Activated T-helper 17 cell treated with anti-CD3 and anti-CD28 coated beads, Interleukin-2, amount 50 U/mL, for 72 hours (primary cell): ENCODE data around the gene SDHAF4. TPM values are rescaled to one million over a fixed set of nuclear protein-coding genes. Genes with fewer than 3 reads are reported as not detected.
"Not testable (repeated sequence)": the region's sequence is repeated elsewhere in the genome, so short reads cannot be mapped to it uniquely, and the experiment has no call there.

Source experiments
- ATAC-seq: fragments of 150-1000 bp; cut with Tn5 transposase; replicated peaks from 2 replicates; pipeline ENCODE4 v1.10.0; 2021; ENCODE audit warnings: mild to moderate bottlenecking, moderate library complexity
- H3K27ac Mint-ChIP-seq: one replicate; pipeline ENCODE4 v1.8.0; 2022; ENCODE audit warnings: mixed read lengths
- H3K27me3 Mint-ChIP-seq: one replicate; pipeline ENCODE4 v1.8.0; 2022; ENCODE audit warnings: mixed read lengths
- H3K36me3 Mint-ChIP-seq: one replicate; pipeline ENCODE4 v1.8.0; 2022; ENCODE audit warnings: low read depth, mild to moderate bottlenecking, mixed read lengths
- H3K4me1 Mint-ChIP-seq: one replicate; pipeline ENCODE4 v1.8.0; 2022; ENCODE audit warnings: mixed read lengths
- H3K4me3 Mint-ChIP-seq: one replicate; pipeline ENCODE4 v1.8.0; 2022; ENCODE audit warnings: mild to moderate bottlenecking, mixed read lengths
- H3K9me3 Mint-ChIP-seq: one replicate; pipeline ENCODE4 v1.8.0; 2022; ENCODE audit warnings: mixed read lengths
- total RNA-seq, 2 donors: library from RNA; stranded (reverse); gene quantifications; one replicate each; pipeline ENCODE4 v1.2.3, GENCODE V29; 2022

The SDHAF4 gene
- total RNA-seq, 2 donors from 2014 or later, result 9.7 to 10.1 TPM

DNA sequence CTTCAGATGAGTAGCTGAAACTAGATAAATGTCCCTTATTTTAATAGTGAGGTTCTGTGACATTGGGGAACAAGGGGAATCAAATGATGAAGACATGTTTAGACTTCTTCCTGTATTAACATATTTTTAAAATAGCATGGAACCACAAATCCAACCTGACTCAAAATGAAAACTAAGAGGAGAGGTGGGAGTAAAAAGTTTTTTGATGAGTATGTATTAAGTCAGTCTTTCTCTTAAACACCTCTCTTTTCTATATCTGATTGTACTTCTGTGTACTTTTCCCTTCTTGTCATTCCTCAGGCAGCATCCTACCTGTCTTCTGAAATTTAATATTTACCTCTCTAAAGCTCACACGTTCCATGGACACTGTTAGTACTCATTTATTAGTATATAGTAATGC is 8.7 kb upstream of the SDHAF4 start:
- peak overlapping the region; percentile 66 for H3K27ac Mint-ChIP-seq
- no peaks in the 10 kb centered on the region for H3K27me3 Mint-ChIP-seq
- peaks cover 11% of the 10 kb centered on the region for H3K4me1 Mint-ChIP-seq
- no peaks in the 10 kb centered on the region for H3K36me3 Mint-ChIP-seq
- peak overlapping the region; percentile 48 for H3K4me3 Mint-ChIP-seq
- H3K9me3 Mint-ChIP-seq, result no peaks in the 10 kb centered on the region
- ATAC-seq, result peak; percentile 92

DNA sequence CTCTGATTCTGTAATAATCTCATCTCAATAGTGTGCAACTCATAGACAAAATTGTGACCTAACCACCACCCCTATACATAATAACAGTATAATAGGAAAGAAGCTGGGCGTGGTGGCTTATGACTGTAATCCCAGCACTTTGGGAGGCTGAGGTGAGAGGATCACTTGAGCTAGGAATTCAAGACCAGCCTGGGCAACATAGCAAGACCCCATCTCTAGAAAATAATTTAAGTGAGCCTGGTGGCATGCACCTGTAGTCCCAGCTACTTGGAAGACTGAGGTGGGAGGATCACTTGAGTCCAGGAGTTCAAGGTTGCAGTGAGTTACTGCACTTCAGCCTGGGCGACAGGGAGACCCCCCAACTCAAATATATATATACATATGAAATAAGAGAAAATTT is 4.3 kb upstream of the SDHAF4 start:
- H3K27ac Mint-ChIP-seq, H3K9me3 Mint-ChIP-seq, H3K36me3 Mint-ChIP-seq, H3K27me3 Mint-ChIP-seq, ATAC-seq, H3K4me3 Mint-ChIP-seq: not testable (repeated sequence)
- peaks cover 17% of the 10 kb centered on the region for H3K4me1 Mint-ChIP-seq

DNA sequence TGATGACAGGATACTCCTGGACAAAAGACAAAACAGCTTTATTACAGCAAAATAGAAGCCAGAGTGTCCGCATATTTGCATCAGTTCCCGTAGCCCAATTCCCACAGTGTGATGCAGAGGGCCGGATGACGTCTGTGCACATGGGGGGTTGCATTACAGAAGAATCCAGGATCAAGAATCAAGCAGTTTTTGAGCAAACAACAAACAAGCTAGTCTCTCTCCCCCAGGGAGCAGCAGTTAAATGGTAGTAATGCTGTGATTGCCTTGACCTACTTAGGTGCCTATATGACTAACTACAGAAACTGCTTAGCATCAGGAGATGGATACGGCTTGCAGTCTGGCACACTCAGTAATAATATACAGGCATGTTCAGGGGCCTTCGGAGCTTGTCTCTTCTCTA is 3.2 kb upstream of the SDHAF4 start:
- Mint-ChIP-seq H3K4me1 (peaks cover 7% of the 10 kb centered on the region), H3K9me3 (no peaks in the 10 kb centered on the region), H3K36me3 (no peaks in the 10 kb centered on the region), H3K27ac (no peak overlapping the region), H3K27me3 (no peaks in the 10 kb centered on the region), H3K4me3 (peak overlapping the region; percentile 9)
- ATAC-seq, result peak; percentile 67

- no peak overlapping the region for H3K4me3 Mint-ChIP-seq
- no peak overlapping the region for H3K27ac Mint-ChIP-seq
- no peaks in the 10 kb centered on the region for H3K9me3 Mint-ChIP-seq
Measured at GRCh38 chr6:70574643-70575042, 7.9 kb downstream of the SDHAF4 start.

DNA sequence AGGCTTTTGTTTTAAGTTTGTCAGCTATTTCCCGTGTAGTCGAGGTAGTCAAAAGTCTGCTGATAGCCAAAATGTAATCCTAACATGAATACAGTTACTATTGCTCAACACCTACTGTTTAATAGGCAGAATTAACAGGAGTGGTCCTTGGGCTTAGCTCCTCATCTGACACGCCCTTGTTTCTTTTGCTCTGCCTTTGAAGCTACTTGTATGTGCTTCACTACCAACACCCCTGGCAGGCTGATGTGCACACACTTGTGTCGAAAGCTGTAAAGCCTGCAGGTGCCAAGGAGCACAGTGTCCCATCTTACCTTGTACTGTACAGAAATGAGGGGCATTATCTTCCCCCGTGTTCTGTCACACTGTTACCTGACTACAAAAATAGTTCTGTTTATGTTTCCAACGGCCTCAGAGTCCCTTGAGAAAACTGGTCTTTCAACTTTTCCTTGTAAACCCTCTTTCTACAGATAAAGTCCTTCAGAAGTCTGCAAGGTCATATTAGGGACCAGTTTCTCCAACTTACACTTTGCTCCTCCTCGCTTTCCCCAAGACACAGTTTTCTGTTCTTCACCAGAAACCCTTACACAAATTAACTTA is 9.3 kb downstream of the SDHAF4 start:
- no peaks in the 10 kb centered on the region for H3K27me3 Mint-ChIP-seq
- no peaks in the 10 kb centered on the region for H3K9me3 Mint-ChIP-seq
- peaks cover 6% of the 10 kb centered on the region for H3K4me1 Mint-ChIP-seq
- no peak overlapping the region for H3K4me3 Mint-ChIP-seq
- no peak overlapping the region for H3K27ac Mint-ChIP-seq
- peaks cover 21% of the 10 kb centered on the region for H3K36me3 Mint-ChIP-seq
- no peak for ATAC-seq

More at GRCh38 chr6:70574643-70575042, 7.9 kb downstream of the SDHAF4 start:
- ATAC-seq, result no peak
- Mint-ChIP-seq H3K27me3 (no peaks in the 10 kb centered on the region), H3K4me1 (peaks cover 6% of the 10 kb centered on the region), H3K36me3 (peaks cover 9% of the 10 kb centered on the region)

DNA sequence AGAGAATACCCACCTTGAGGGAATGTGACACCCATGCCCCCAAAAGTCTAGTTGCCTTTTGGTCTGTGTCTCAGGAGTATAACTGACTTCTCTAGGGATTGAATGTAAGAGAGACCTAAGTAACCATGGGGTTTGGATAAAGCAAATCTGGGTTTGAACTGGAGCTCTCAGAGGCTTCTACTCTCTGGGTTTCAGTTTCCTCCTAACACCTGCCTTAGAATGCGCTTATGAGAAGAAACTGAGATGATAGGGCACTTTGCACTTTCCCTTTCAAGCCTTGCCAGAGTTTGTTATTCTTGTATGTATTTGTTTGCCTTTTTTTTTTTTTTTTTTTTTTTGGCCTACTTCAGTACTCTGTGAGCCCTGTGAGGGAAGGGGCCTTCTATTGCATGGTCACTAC is 19.4 kb downstream of the SDHAF4 start:
- ATAC-seq, result no peak

GRCh38 chr6:70590400-70590799 is 23.7 kb downstream of the SDHAF4 start:
- peak; percentile 42 for ATAC-seq
- H3K27ac Mint-ChIP-seq, result no peak overlapping the region

More for the DNA sequence above, 19.4 kb downstream of the SDHAF4 start:
- H3K4me1 Mint-ChIP-seq, result no peaks in the 10 kb centered on the region
- H3K27me3 Mint-ChIP-seq, result no peaks in the 10 kb centered on the region
- H3K36me3 Mint-ChIP-seq, result peaks cover 49% of the 10 kb centered on the region
- no peaks in the 10 kb centered on the region for H3K9me3 Mint-ChIP-seq
- H3K27ac Mint-ChIP-seq, result no peak overlapping the region
- no peak overlapping the region for H3K4me3 Mint-ChIP-seq

GRCh38 chr6:70592391-70593117 is 25.8 kb downstream of the SDHAF4 start:
- Mint-ChIP-seq H3K9me3 (peaks cover 5% of the 10 kb centered on the region), H3K4me3 (no peak overlapping the region), H3K27me3 (no peaks in the 10 kb centered on the region), H3K4me1 (no peaks in the 10 kb centered on the region), H3K27ac (no peak overlapping the region), H3K36me3 (no peaks in the 10 kb centered on the region)
- no peak for ATAC-seq

More at GRCh38 chr6:70590400-70590799, 23.7 kb downstream of the SDHAF4 start:
- H3K36me3 Mint-ChIP-seq, result peaks cover 10% of the 10 kb centered on the region
- H3K4me3 Mint-ChIP-seq, result no peak overlapping the region
- no peaks in the 10 kb centered on the region for H3K27me3 Mint-ChIP-seq
- peaks cover 5% of the 10 kb centered on the region for H3K9me3 Mint-ChIP-seq
- no peaks in the 10 kb centered on the region for H3K4me1 Mint-ChIP-seq

DNA sequence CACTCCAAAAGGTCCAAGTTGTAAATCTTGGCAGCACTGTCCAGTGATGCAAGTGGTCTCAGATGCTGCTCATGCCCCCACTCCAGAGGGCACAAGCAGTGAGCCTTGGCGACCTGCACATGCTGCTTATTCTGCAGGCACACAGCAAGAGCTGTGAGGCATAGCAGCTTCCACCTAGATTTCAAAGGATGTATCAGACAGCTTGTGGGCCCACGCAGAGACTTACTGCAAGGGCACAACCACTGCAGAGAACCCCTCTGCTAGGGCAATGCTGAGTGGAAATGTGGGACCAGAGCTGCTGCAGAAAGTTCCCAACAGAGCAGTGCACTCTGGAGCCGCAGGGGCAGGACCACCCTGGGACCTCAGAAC is 26.4 kb downstream of the SDHAF4 start:
- Mint-ChIP-seq H3K4me3 (no peak overlapping the region), H3K36me3 (no peaks in the 10 kb centered on the region), H3K9me3 (peaks cover 5% of the 10 kb centered on the region), H3K27me3 (no peaks in the 10 kb centered on the region), H3K4me1 (no peaks in the 10 kb centered on the region), H3K27ac (no peak overlapping the region)
- ATAC-seq, result no peak

GRCh38 chr6:70599187-70599586 is 32.5 kb downstream of the SDHAF4 start:
- H3K27ac Mint-ChIP-seq, result no peak overlapping the region
- H3K4me1 Mint-ChIP-seq, result no peaks in the 10 kb centered on the region
- H3K9me3 Mint-ChIP-seq, result peaks cover 1% of the 10 kb centered on the region
- H3K36me3 Mint-ChIP-seq, result no peaks in the 10 kb centered on the region
- no peaks in the 10 kb centered on the region for H3K27me3 Mint-ChIP-seq
- peak; percentile 91 for ATAC-seq
- no peak overlapping the region for H3K4me3 Mint-ChIP-seq

DNA sequence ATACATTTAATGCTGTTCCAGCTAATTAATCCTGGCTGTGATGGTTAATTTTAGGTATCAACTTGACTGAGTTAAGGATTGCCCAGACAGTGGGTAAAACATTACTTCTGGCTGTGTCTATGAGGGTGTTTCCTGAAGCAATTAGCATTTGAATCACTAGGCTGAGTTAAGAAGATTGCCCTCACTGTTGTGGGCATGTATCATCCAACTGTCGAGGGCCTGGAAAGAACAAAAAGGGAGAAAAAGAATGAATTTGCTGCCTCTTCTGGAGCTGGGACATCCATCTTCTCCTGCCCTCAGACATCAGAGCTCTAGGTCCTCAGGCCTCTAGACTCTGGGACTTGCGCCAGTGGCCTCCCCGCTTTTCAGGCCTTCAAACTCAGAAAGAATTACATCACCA is 34.3 kb downstream of the SDHAF4 start:
- Mint-ChIP-seq H3K9me3 (no peaks in the 10 kb centered on the region), H3K4me3 (no peak overlapping the region), H3K36me3 (no peaks in the 10 kb centered on the region), H3K4me1 (no peaks in the 10 kb centered on the region), H3K27ac (no peak overlapping the region), H3K27me3 (no peaks in the 10 kb centered on the region)
- no peak for ATAC-seq

GRCh38 chr6:70604254-70604653 is 37.5 kb downstream of the SDHAF4 start:
- no peak for ATAC-seq
- no peak overlapping the region for H3K27ac Mint-ChIP-seq
- no peaks in the 10 kb centered on the region for H3K9me3 Mint-ChIP-seq
- no peaks in the 10 kb centered on the region for H3K36me3 Mint-ChIP-seq
- no peak overlapping the region for H3K4me3 Mint-ChIP-seq
- no peaks in the 10 kb centered on the region for H3K27me3 Mint-ChIP-seq
- H3K4me1 Mint-ChIP-seq, result peaks cover 6% of the 10 kb centered on the region

- peak overlapping the region; percentile 10 for H3K4me3 Mint-ChIP-seq
- H3K36me3 Mint-ChIP-seq, H3K9me3 Mint-ChIP-seq, H3K4me1 Mint-ChIP-seq, H3K27me3 Mint-ChIP-seq, H3K27ac Mint-ChIP-seq, ATAC-seq: not testable (repeated sequence)
Measured at GRCh38 chr6:70607371-70607770, 40.6 kb downstream of the SDHAF4 start.

DNA sequence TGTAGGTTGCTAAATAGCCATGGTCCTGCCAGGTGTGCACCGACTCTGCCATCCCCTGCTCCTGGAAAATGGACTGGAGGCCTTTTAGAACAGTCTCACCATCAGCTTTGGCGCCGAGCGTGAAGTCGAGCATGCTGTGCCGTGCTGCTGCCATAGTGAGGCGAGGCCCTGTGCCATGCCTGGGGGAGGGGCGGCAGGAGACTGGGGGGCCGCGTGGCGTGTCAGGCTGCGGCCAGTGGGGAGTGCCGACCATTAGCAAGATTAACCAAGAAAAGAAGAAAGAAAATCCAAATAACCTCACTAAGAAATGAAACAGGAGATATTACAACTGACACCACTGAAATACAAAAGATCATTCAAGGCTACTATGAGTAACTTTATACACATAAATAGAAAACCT is 42.5 kb downstream of the SDHAF4 start:
- H3K9me3 Mint-ChIP-seq, result not testable (repeated sequence)

GRCh38 chr6:70616728-70617260 is 50.1 kb downstream of the SDHAF4 start:
- no peak for ATAC-seq
- Mint-ChIP-seq H3K4me1 (no peaks in the 10 kb centered on the region), H3K27me3 (peaks cover 3% of the 10 kb centered on the region), H3K4me3 (no peak overlapping the region), H3K27ac (no peak overlapping the region), H3K9me3 (no peaks in the 10 kb centered on the region), H3K36me3 (no peaks in the 10 kb centered on the region)

More for the DNA sequence above, 42.5 kb downstream of the SDHAF4 start:
- H3K36me3 Mint-ChIP-seq, H3K4me3 Mint-ChIP-seq, H3K27me3 Mint-ChIP-seq, H3K4me1 Mint-ChIP-seq, H3K27ac Mint-ChIP-seq, ATAC-seq: not testable (repeated sequence)
